K562 treated with DMSO at 1 percent for 12 hours (cell line): ENCODE results near the gene MAP1LC3C. TPM values are rescaled to one million over a fixed set of nuclear protein-coding genes. Genes with fewer than 3 reads are reported as not detected.

Source experiments
- total RNA-seq: library from RNA; unstranded; fragments of 300-600 nt; gene quantifications from 2 replicates; pipeline ENCODE4 v1.2.3, GENCODE V29; 2022; ENCODE audit not compliant: insufficient read depth

Gene MAP1LC3C
- total RNA-seq: not detected in 2 replicates

GRCh38 chr1:241999026-241999425, at the start of gene MAP1LC3C:
Gene MAP1LC3C (minus strand): TSS chr1:241999098. CDS start chr1:241999008, 90 bp downstream.

DNA sequence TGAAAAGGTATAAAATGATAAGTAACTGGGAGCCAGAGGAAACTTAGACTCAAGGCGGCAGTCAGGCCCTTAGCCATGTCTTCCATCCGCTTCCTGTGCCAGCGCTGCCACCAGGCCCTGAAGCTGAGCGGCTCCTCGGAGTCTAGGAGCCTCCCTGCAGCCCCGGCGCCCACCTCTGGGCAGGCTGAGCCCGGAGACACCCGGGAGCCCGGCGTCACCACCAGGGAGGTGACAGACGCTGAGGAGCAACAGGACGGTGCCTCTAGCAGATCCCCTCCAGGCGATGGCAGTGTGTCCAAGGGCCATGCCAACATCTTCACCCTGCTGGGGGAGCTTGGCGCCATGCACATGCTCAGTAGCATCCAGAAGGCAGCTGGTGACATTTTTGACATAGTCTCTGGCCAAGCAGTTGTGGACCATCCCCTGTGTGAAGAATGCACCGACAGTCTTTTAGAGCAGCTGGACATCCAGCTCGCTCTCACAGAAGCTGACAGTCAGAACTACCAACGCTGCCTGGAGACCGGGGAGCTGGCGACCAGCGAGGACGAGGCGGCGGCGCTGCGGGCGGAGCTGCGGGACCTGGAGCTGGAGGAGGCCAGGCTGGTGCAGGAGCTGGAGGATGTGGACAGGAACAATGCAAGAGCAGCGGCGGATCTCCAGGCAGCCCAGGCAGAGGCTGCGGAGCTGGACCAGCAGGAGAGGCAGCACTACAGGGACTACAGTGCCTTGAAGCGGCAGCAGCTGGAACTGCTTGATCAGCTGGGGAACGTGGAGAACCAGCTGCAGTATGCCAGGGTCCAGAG, 41.0 kb downstream of the MAP1LC3C start, which contains the start of gene BECN2:
Gene BECN2, plus strand, starts transcription at position 76 of the 803 bp plus-strand sequence. Its CDS starts 0 bp downstream, at position 76.

Other genes starting within 250 kb of the MAP1LC3C start
- gene EXO1, start 150.9 kb downstream of the MAP1LC3C start, total RNA-seq: 21.4 and 59.6 TPM in 2 replicates
- not detected in 2 replicates for gene BECN2, start 41.3 kb downstream of the MAP1LC3C start, total RNA-seq